GM18861 (cell line): ENCODE measurements around the gene ZBTB20.
A peak's percentile ranks its signal among the peaks of the same experiment; 100 is the strongest.

Source experiments
- ATAC-seq: cut with Tn5 transposase; IDR thresholded peaks from one replicate; pipeline ENCODE4 v1.9.1; 2021; ENCODE audit not compliant: unreplicated experiment

The ZBTB20 gene

GRCh38 chr3:114498539-114499370 lies 648.3 kb downstream of the ZBTB20 start:
- ATAC-seq = no peak

- ATAC-seq = no peak
These were observed 650.2 kb downstream of the ZBTB20 start for GRCh38 chr3:114496874-114497273.

GRCh38 chr3:114496466-114496865 lies 650.6 kb downstream of the ZBTB20 start:
- no peak for ATAC-seq

- ATAC-seq = no peak
These were observed 651.1 kb downstream of the ZBTB20 start for GRCh38 chr3:114496021-114496434.

GRCh38 chr3:114494498-114494897 lies 652.6 kb downstream of the ZBTB20 start:
- ATAC-seq = no peak

GRCh38 chr3:114490829-114491228 lies 656.3 kb downstream of the ZBTB20 start:
- ATAC-seq = no peak

- ATAC-seq = no peak
These were observed 659.6 kb downstream of the ZBTB20 start for GRCh38 chr3:114487502-114487901.

GRCh38 chr3:114484919-114485318 lies 662.2 kb downstream of the ZBTB20 start:
- ATAC-seq = no peak

GRCh38 chr3:114481113-114481512 lies 666.0 kb downstream of the ZBTB20 start:
- ATAC-seq = no peak

- ATAC-seq = no peak
These were observed 666.6 kb downstream of the ZBTB20 start for GRCh38 chr3:114480442-114480841.

- ATAC-seq = no peak
These were observed 668.3 kb downstream of the ZBTB20 start for GRCh38 chr3:114478801-114479200.

GRCh38 chr3:114476511-114476910 lies 670.6 kb downstream of the ZBTB20 start:
- ATAC-seq = no peak

- no peak for ATAC-seq
These were observed 675.6 kb downstream of the ZBTB20 start for GRCh38 chr3:114471478-114471877.

GRCh38 chr3:114469070-114469469 lies 678.0 kb downstream of the ZBTB20 start:
- no peak for ATAC-seq

- ATAC-seq = no peak
These were observed 680.3 kb downstream of the ZBTB20 start for GRCh38 chr3:114466816-114467215.

- ATAC-seq = no peak
These were observed 680.8 kb downstream of the ZBTB20 start for GRCh38 chr3:114466251-114466650.

GRCh38 chr3:114464548-114464947 lies 682.5 kb downstream of the ZBTB20 start:
- peak; percentile 85 for ATAC-seq

- no peak for ATAC-seq
These were observed 684.3 kb downstream of the ZBTB20 start for GRCh38 chr3:114462750-114463149.

- peak; percentile 31 for ATAC-seq
These were observed 686.6 kb downstream of the ZBTB20 start for GRCh38 chr3:114460459-114460858.

GRCh38 chr3:114456742-114457141 lies 690.3 kb downstream of the ZBTB20 start:
- peak; percentile 61 for ATAC-seq

- ATAC-seq = no peak
These were observed 691.7 kb downstream of the ZBTB20 start for GRCh38 chr3:114455432-114455831.

GRCh38 chr3:114454551-114455251 lies 692.4 kb downstream of the ZBTB20 start:
- ATAC-seq = no peak
